ENCODE results near the gene TFF3.

DNA sequence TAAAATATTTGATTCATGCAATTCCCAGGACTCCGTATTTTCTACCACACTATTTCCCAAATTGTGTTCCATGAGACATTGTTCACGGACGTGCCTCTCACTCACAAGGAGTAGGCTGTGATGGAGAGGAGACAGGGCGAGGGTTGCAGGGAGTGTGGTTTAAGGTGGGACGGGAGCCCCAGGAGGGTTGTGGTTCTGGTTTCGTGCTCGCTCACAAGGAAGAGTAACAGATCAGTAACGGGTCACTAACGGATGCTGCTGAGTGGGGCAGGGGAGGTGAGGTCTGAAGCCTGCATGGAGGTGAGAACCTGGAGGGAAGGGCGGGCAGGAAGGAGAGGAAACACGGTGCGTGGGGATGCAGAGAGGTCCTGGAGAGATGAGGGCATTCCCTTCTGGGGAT lies 28.8 kb downstream of the TFF3 start:
- TF ChIP-seq CTCF (IDR thresholded peaks at IDR 0.05; ENCODE audit: insufficient read depth, low read length, poor library complexity, severe bottlenecking) (no peak), EZH2phosphoT487 (conservative IDR thresholded peaks at IDR 0.05; ENCODE audit: low read length) (no peak)

All from SU-DHL-6 (cell line).